Heart left ventricle (tissue), 13 donors: Measurements from ENCODE around the gene LCE2A.

ENCODE experiments used
- POLR2A ChIP-seq, 2 donors: fragments of 450-650 bp; IDR thresholded peaks; one replicate each; pipeline ENCODE4 v1.6.1; 2017; ENCODE audit warnings: antibody characterized with exemption in 2 of 2, mild to moderate bottlenecking in 2 of 2, moderate library complexity in 2 of 2
- TF ChIP-seq, protein P1 (sequence below), 12 donors: fragments of 200-600 bp; sonication (generic) in 4 of 12; IDR thresholded peaks; one replicate each; pipeline versions ENCODE4 v1.5.0 to v1.8.0; 2018 to 2022; ENCODE audit warnings: antibody characterized with exemption in 12 of 12, mild to moderate bottlenecking in 5 of 12
- donor health status: ischemic (EF 13 %, LVEDD 7.1; RV severe dilation, severe dysfunction).
- donor health status: DM: no; HTN: yes; CAD: no.
- donor health status: DM: no; HTN: no; CAD: no.
- donor health status: ischemic (EF 25% LVEDD 6.9; RV normal size, moderate dysfunction).
- donor health status: ischemic (EF 25% LVEDD 5.7; RV mildly dilated, moderate dysfunction).
- donor health status: ischemic (EF 35%, LVEDD 5.7; RV mildly dilated, moderate dysfunction).
- donor health status: nonischemic (EF 11% LVEDD 7.7; RV severe dilation, severe dysfunction).
- donor health status: DM: yes; HTN: yes; CAD: no.
- donor health status: PGD.
- donor health status: ischemic (EF 29% LVEDD 5.4; RV normal size, mild dysfunction).
- donor health status: nonischemic (EF 23%, LVEDD 6.1; RV moderate dilation, normal function).

DNA sequence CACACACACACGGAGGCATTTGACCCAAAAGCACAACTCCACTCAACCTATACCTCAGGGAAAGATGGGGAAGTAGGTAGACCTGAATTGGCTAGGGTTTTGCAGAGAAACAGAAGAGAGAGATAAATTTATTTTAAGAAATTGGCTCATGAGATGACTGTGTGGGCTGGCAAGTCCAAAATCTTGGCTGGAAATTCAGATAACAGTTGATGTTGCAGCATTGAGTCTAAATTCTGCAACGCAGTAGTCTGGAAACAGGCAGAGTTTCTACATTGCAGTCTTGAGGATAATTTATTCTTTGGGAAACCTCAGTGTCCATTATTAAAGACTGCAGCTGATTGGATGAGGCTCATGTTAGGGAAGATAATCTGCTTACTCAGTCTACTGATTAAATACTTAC is 16.5 kb upstream of the LCE2A start:
- TF ChIP-seq, protein P1, sequence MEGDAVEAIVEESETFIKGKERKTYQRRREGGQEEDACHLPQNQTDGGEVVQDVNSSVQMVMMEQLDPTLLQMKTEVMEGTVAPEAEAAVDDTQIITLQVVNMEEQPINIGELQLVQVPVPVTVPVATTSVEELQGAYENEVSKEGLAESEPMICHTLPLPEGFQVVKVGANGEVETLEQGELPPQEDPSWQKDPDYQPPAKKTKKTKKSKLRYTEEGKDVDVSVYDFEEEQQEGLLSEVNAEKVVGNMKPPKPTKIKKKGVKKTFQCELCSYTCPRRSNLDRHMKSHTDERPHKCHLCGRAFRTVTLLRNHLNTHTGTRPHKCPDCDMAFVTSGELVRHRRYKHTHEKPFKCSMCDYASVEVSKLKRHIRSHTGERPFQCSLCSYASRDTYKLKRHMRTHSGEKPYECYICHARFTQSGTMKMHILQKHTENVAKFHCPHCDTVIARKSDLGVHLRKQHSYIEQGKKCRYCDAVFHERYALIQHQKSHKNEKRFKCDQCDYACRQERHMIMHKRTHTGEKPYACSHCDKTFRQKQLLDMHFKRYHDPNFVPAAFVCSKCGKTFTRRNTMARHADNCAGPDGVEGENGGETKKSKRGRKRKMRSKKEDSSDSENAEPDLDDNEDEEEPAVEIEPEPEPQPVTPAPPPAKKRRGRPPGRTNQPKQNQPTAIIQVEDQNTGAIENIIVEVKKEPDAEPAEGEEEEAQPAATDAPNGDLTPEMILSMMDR (IDR thresholded peaks at IDR 0.05), result no peak
- no peak for TF ChIP-seq POLR2A (IDR thresholded peaks at IDR 0.05)
